GM12875 (cell line): ENCODE results near the gene TOMM34.

ENCODE experiments used
- H3K4me3 ChIP-seq: one replicate; pipeline ENCODE4 v1.5.1; 2011; ENCODE audit warnings: low read depth, low read length, control low read depth
- CTCF ChIP-seq: IDR thresholded peaks from 2 replicates; pipeline ENCODE4 v1.5.1; 2011; ENCODE audit warnings: low read depth, mild to moderate bottlenecking, control low read depth, inconsistent platforms, low read length, moderate library complexity, borderline replicate concordance; ENCODE audit not compliant: insufficient read depth

Gene TOMM34

DNA sequence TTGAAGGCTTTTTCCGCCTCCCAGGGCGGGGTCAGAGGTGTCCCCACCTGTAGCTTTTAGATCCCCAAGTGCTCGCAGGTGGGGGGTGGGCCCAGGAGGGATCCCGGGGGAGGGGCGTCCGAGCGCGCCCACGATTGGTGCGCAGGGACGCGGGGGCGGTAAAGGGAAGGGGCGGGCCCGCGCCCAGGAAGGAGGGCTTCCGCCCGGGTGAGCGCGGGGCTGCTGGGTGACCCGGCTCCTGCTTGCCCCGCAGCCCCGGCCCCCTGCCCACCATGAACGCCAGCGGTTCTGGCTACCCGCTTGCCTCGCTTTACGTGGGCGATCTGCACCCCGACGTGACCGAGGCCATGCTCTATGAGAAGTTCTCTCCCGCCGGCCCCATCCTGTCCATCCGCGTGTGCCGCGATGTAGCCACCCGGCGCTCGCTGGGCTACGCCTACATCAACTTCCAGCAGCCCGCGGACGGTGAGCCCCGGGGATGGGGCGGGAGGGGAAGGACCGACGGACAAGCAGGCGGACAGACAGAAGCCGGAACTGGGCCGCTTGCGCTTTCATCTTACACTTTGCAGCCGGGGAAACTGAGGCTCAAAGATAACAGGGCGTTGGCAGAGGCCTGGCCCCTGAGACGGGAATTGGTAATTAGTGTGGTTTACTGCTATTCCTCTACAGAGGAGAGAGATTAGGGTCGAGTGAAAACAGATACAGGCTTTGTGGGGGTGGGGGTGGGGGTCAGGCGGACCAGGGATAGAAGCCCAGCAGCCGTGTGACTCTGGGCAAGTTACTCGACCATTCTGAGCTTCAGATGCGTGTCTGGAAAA is 50.1 kb downstream of the TOMM34 start, which contains the start of gene PABPC1L:
Gene PABPC1L (plus strand): TSS at position 189 of the 818 bp plus-strand sequence. CDS start 84 bp downstream, at position 273.
- peak within 1 kb of the TSS; percentile 71 for H3K4me3 ChIP-seq
- TF ChIP-seq CTCF = no peak

DNA sequence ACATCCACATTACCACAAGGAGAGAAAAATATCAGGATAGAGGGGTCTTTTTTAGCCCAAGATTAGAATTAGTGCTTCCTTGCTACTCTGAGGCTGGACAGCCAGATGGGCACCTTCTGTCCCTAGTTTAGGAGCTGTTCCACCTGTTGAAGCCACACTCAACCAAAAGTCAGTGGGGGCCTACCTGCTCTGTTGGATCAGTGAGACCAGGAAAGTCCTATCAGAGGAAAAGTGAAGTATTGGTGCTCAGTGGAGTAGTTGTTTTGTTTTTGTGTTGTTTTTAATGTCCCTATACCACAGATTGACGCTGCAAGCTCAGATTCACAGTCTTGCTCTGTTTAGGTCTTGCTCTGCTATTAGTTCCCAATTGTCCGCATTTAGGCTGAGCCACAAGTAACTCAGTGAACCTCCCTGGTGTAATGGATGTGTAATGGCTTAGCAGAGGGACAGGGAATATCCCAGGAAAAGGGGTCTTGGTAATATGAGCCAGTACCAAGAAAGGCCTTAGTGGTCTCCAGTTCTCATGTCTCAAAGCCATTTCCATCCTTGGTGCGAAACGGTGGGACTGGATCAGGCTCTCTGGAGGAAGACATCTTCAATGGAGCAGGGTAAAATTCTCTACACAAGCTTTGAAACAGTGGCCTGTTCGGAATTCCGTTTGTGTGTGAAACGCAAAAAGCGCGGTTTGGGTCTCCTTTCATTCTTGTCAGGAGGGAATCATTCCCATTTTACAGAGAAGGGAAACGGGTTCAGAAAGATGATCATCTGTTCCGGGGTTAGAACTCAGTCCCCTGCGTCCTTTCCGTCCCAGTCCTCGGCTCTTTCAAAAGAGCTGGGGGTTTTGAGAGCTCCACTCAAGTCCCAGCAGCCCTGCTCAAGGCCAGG is 51.0 kb downstream of the TOMM34 start:
- TF ChIP-seq CTCF = no peak
- H3K4me3 ChIP-seq = peak overlapping the region; percentile 71

DNA sequence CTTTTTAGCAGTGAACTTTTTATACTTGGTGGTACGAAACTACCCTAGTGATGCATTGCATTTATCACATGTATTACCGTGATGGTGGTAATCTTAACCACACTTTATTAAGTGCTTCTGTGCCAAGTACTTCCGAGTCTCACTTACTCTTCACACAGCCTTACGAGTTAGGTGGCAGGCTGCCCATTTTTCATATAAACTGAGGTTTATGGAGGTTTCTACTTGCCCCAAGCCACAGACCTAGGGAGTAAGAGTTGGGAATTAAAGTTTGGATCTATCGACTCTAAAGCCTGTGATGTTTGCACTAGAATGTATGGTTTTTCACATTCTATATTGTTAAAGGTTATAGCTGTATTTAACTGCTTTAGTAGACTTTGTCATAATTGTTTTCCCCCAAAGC is 55.8 kb downstream of the TOMM34 start:
- H3K4me3 ChIP-seq = no peak overlapping the region

DNA sequence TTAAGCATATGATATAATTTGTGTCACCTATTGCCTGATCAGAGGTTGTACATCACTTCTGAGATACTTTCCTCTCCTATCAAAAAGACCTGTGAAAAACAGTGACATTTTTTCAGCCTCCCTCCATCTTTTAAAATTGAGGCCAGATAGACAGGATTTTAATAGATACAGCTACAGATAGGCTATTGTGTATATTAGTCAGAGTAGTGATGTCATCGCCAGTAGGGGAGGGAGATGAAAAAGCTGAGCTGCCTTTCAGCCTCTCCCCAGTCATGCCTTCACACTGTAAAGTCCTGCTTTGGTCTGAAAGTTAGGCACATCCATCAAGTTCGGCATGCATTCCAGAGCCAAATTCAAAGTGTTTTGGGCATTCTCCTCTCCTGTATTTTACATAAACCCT is 58.2 kb downstream of the TOMM34 start:
- no peak for TF ChIP-seq CTCF
- H3K4me3 ChIP-seq = no peak overlapping the region

More for the DNA sequence above, 55.8 kb downstream of the TOMM34 start:
- no peak for TF ChIP-seq CTCF

GRCh38 chr20:44900231-44900854 is 59.9 kb downstream of the TOMM34 start:
- no peak for TF ChIP-seq CTCF
- H3K4me3 ChIP-seq = no peak overlapping the region

DNA sequence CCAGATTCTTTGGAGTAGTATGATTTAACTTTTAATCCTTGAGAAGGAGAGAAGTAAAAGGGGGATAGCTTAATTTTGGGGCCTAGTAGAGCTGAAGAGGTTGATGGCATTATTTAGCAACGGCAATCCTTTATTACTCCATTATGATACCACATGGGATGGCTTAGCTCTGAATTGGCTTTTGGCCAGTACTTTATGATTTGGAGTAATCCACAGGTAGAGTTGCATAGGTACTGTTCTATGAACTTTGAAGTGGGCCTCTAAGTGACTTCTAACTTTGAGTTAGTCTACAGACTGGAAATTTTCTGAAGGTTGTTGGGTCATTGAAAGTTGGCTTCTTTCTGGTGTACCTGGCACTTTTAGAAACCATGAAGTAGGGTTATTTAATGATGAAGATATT is 63.1 kb downstream of the TOMM34 start:
- TF ChIP-seq CTCF = no peak
- no peak overlapping the region for H3K4me3 ChIP-seq
